ENCODE data around the gene TTLL5.
"Not testable (repeated sequence)": the region's sequence is repeated elsewhere in the genome, so short reads cannot be mapped to it uniquely, and the experiment has no call there.

The TTLL5 gene

DNA sequence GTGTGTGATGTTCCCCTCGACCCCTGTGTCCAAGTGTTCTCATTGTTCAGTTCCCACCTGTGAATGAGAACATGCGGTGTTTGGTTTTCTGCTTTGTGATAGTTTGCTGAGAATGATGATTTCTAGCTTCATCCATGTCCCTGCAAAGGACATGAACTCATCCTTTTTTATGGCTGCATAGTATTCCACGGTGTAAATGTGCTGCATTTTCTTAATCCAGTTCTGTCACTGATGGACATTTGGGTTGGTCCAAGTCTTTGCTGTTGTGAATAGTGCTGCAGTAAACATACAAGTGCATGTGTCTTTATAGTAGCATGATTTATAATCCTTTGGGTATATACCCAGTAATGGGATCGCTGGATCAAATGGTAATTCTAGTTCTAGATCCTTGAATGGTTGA is 259.4 kb downstream of the TTLL5 start:
- DNase-seq = not testable (repeated sequence)

DNA sequence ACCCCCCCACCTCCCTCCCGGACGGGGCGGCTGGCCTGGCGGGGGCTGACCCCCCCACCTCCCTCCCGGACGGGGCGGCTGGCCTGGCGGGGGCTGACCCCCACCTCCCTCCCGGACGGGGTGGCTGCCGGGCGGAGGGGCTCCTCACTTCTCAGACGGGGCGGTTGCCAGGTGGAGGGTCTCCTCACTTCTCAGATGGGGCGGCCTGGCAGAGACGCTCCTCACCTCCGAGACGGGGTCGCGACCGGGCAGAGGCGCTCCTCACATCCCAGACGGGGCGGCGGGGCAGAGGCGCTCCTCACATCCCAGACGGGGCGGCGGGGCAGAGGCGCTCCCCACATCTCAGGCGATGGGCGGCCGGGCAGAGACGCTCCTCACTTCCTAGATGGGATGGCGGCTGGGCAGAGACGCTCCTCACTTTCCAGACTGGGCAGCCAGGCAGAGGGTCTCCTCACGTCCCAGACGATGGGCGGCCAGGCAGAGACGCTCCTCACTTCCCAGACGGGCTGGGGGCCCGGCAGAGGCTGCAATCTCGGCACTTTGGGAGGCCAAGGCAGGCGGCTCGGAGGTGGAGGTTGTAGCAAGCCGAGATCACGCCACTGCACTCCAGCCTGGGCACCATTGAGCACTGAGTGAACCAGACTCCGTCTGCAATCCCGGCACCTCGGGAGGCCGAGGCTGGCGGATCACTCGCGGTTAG is 264.2 kb downstream of the TTLL5 start:
- DNase-seq = not testable (repeated sequence)

DNA sequence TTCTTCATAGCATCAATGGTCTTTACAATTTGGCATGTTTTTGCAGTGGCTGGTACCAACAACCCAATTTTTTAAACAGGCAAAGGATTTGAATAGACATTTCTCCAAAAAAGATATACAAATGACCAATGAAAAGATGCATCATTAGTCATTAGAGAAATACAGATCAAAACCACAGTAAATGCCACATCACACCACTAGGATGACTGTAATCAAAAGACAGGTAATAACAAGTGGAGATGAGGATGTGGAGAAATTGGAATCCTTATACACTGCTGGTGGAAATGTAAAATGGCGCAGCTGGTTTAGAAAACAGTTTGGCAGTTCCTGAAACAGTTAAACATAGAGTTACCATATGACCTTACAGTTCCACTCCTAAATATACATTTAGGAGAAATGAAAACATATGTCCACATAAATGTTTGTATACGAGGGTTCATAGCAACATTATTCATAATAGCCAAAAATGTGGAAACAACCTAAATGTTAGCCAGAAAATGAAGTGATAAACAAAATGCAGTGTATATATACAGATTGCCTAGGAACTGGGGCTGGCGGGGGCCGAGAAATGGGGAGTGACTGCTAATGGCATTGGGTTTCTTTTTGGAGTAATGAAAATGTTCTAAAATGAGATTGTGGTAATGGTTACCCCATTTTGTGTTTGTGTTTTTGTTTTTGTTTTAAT is 265.5 kb downstream of the TTLL5 start:
- DNase-seq = no peak

GRCh38 chr14:75927564-75928087 is 266.6 kb downstream of the TTLL5 start:
- no peak for DNase-seq

GRCh38 chr14:75928690-75929181 is 267.7 kb downstream of the TTLL5 start:
- no peak for DNase-seq

DNA sequence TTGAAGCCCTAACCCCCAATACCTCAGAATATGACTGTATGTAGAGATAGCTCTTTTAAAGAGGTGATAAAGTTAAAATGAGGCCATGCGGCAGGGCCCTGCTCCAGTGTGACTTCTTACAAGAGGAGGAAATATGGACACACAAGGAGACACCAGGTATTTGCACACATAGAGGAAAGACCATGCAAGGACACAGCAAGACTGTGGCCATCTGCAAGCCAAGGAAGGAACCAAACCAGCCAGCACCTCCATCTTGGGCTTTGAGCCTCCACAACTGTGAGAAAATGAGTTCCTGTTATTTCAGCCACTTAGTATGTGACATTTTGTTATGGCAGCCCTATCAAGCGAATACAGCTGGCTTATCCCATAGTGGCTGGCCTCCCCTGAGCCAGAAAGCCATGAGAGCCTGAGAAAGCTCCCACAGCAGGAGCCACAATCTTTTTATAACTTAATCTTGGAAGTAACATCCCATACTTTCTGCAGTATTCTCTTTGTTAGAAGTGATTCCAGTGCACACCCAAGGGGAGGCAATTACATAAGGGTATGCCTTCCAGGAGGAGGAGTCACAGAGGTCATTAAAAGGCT is 272.8 kb downstream of the TTLL5 start:
- no peak for DNase-seq

- no peak for DNase-seq
Observed at GRCh38 chr14:75934998-75935628, 274.1 kb downstream of the TTLL5 start.

- DNase-seq = no peak
Observed at GRCh38 chr14:75939200-75939599, 278.2 kb downstream of the TTLL5 start.

DNA sequence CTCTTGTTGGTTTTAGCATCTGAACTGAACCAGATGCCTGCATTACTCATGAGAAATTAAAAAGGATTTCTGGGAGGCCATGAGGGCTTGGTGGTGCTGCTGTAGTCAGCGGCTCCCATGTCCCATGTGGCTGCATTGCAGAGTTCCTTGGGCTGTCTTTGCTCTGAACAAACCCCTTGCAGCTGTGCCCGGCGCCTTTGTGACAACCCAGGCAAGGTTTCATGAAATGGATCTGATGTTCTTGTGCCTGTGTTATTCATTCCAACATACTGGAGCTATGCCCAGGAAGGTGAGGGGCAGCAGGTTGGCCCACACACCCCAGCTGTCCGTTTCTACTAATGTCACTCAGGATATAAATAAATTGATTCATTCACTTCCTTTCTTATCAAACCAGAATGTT is 280.0 kb downstream of the TTLL5 start:
- DNase-seq = no peak

- no peak for DNase-seq
Observed at GRCh38 chr14:75944607-75945241, 283.7 kb downstream of the TTLL5 start.

DNA sequence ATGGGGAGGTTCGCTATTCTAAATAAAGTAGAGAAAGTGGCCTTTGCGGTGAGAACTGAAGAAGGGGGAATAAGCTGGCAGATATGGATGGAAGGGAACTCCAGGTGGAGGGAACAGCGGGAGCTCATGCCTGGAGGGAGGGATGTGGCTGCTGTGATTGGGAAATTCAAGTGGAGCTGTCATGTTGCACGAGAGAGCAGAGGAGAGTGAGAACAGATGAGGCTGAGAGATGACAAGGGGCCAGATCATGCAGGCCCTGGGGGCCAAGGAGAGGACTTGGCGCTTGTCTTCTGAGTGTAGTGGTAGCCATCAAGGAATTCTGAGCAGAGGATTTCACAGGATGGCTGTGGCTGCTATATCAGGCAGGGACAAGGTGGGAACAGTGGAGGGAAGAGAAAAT is 285.7 kb downstream of the TTLL5 start:
- DNase-seq = no peak

DNA sequence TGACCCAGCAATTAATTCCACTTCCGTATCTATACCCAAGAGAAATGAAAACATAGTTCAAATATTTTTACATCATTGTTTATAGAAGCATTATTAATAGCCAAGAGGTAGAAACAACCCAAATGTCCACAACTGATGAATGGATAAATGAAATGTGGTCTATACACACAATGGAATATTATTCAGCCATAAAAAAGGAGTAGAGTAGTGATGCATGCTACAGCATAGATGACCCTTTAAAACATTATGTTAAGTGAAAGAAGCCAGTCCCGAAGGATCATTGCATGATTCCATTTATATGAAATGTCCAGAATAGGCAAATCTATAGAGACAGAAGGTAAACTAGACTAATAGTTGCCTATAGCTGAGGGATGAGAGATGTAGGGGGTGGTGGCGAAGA is 291.4 kb downstream of the TTLL5 start:
- DNase-seq = no peak

GRCh38 chr14:75959031-75959430 is 298.0 kb downstream of the TTLL5 start:
- DNase-seq = no peak

DNA sequence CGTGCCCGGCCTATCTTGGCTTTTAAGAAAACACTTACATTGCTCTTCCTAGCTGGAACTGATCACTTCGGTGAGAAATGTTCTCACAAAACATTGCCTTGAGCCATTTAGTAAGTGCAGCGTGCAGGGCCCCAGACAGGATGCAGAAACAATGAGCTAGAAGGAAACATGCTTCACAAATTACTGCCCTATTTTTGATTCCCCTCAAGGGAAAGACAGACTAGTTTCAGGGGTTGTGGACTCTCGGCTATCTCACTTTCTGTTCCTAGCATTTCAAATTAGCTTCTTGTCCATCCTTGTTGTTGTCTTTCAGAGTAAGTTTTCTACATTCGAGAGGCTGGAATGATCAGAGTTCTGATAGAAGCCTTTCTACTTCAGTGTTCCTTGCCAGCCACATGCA is 299.2 kb downstream of the TTLL5 start:
- DNase-seq = no peak

DNA sequence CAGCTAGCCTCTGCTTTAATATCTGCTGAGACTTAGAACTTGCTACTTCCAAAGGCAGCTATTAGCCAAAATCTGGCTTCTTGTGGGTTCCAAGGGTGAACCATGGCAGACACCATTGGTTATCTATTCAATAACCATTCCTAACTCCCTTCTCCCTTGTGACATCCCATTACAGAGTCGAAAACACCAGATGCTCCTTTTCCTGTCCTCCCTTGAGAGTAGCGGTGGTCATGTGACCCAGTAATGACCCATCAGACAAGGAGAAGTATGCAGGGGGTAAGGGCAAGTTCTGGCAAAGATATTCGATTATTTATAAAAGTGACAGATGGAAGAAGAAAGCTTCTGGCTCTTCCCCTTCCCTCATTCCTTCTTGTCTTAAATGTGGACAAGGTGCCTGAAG is 300.6 kb downstream of the TTLL5 start:
- no peak for DNase-seq

- DNase-seq = no peak
Observed at GRCh38 chr14:75967866-75968265, 306.8 kb downstream of the TTLL5 start.

DNA sequence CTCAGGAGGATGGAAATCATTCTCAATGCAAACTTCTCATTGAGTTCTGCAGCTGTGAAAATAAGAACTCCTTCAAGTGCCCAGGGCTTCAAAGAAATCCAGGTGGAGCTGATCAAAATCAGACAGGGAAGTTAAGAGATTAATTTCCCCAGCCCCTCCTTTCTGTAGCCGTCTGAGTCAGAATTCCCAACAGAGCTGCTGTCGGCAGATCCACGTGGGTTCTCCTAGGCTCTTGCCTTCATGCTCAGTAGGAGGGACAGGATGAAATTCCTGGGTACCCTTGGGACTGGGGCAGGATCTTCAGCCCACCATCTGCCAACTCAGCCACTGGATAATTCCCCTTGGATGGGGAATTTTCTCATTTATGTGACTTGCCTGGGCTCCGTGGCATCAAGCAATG is 307.4 kb downstream of the TTLL5 start:
- DNase-seq = no peak

GRCh38 chr14:75969126-75969525 is 308.1 kb downstream of the TTLL5 start:
- DNase-seq = no peak

DNA sequence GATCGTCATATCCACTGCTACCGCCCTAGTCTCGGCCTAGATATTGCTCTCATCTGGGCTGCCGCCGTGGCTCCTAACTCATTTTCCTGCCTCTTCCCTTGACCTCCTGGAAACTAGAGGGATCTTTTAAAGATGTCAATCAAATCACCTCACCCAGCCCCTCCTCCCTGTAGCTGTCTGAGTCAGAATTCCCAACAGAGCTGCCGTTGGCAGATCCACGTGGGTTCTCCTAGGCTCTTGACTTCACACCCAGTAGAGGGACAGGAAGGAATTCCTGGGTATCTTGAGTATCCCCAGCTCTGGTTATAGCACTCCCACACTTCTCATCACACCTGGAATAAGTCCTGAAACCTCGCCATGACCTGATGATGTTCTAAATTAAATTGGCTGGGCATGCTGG is 308.8 kb downstream of the TTLL5 start:
- no peak for DNase-seq

GRCh38 chr14:75970989-75971388 is 309.9 kb downstream of the TTLL5 start:
- DNase-seq = no peak

DNA sequence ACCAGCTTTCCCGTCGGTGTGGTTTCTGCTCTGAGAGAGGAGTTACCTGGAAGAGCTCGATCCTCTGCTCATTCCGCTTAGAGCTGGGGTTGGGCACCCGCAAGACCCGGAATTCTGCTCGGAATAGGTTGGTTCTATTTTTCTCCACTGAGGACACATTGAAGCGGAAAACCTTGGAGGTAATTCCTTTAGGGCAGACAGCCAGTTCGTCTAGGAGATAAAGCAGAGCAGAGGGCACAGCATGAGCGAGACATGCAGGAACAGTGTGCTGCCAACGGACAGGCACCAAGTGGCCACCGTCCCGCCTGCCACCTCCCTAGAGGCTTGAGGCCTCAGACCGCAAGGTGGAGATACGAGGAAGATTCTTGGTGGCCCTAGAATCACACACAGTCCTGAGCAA is 310.5 kb downstream of the TTLL5 start:
- DNase-seq = no peak

DNA sequence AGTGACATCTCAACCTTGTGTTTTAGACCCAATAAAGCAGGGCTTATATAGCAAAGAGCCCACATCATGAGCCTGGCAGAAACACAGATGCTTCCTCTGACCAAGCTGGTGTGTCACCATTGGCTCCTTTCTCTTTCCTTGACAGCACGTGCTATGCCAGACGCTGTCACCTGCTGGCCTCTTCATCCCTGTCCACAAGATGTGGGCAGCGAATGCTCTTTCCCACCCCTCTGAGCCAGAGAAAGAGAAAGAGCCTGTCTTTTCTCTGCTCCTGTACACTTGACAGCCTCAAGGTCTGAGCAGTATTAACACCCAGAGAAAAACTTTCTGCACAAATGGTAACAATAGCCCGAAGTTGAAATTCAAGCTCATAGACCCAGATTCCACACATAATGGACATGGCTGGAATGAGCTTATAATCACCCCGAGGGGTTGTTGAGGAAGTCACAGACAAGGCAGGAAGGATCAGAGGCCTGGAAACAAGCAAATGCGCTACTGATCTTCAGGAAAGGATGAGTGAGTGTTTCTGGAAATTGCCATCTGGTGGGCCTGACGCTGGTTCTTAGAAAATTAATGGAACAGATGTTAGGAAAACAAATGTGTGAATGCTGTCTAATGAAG is 311.9 kb downstream of the TTLL5 start:
- DNase-seq = peak; percentile 73

Data from DMS53 (cell line).